H1 (cell line): ENCODE results near the gene RBM20.

ENCODE experiments used
- CBX5 ChIP-seq: fragments of 300-800, 300-1000 bp; sonication (generic); IDR thresholded peaks from 2 replicates; pipeline ENCODE4 v1.7.1; 2016; ENCODE audit warnings: antibody characterized with exemption, low read length, low read depth
- CHD2 ChIP-seq: IDR thresholded peaks from 2 replicates; pipeline ENCODE4 v1.6.1; 2012; ENCODE audit warnings: low read length, improper control_type of control experiment
- CTCF ChIP-seq, 3 experiments: IDR thresholded peaks; 1 replicate in 2 of 3; 2 replicates in 1 of 3; pipeline versions ENCODE4 v1.5.1 to v1.6.1; 2011; ENCODE audit warnings: low read length in 3 of 3, mild to moderate bottlenecking in 3 of 3, inconsistent platforms in 2 of 3, low read depth in 1 of 3, moderate library complexity in 1 of 3; ENCODE audit not compliant: insufficient read depth in 1 of 3; ENCODE audit errors: control extremely low read depth in 1 of 3
- EZH2 ChIP-seq: fragments of 200-600 bp; sonication (generic); IDR thresholded peaks from 2 replicates; pipeline ENCODE4 v1.7.1; 2012; ENCODE audit warnings: low read depth, mild to moderate bottlenecking, moderate library complexity, low read length, inconsistent platforms; ENCODE audit not compliant: severe bottlenecking
- FOSL1 ChIP-seq: IDR thresholded peaks from 2 replicates; pipeline ENCODE4 v1.6.1; 2011; ENCODE audit warnings: mild to moderate bottlenecking, low read depth, low read length, moderate library complexity; ENCODE audit not compliant: insufficient read depth
- JUN ChIP-seq: IDR thresholded peaks from 2 replicates; pipeline ENCODE4 v1.6.1; 2011; ENCODE audit warnings: low read depth, mild to moderate bottlenecking, improper control_type of control experiment, low read length
- POLR2A ChIP-seq, 2 experiments: IDR thresholded peaks; 1 replicate in 1 of 2; 2 replicates in 1 of 2; pipeline ENCODE4 v1.6.1; 2011; ENCODE audit warnings: low read depth in 2 of 2, low read length in 2 of 2, mild to moderate bottlenecking in 2 of 2; ENCODE audit errors: control extremely low read depth in 1 of 2
- POLR2AphosphoS5 ChIP-seq: IDR thresholded peaks from 2 replicates; pipeline ENCODE4 v1.6.1; 2011; ENCODE audit warnings: low read depth, low read length
- RAD21 ChIP-seq, 2 experiments: IDR thresholded peaks in 1 of 2; conservative IDR thresholded peaks in 1 of 2; 2 replicates each; pipeline ENCODE4 v1.6.1; 2011; ENCODE audit warnings: low read depth in 2 of 2, low read length in 2 of 2, improper control_type of control experiment in 1 of 2, inconsistent platforms in 1 of 2, mild to moderate bottlenecking in 1 of 2, moderate library complexity in 1 of 2
- SP4 ChIP-seq: IDR thresholded peaks from 2 replicates; pipeline ENCODE4 v1.6.1; 2012; ENCODE audit warnings: low read length, inconsistent platforms
- TAF7 ChIP-seq: optimal IDR thresholded peaks from 2 replicates; pipeline ENCODE3; 2011; ENCODE audit warnings: low read depth, mild to moderate bottlenecking, inconsistent platforms, low read length, moderate library complexity, borderline replicate concordance
- TCF12 ChIP-seq: IDR thresholded peaks from 2 replicates; pipeline ENCODE4 v1.6.1; 2011; ENCODE audit warnings: low read depth, mild to moderate bottlenecking, low read length
- TF ChIP-seq, protein P1 (sequence below): IDR thresholded peaks from 2 replicates; pipeline ENCODE4 v1.6.1; 2011; ENCODE audit warnings: low read depth, mild to moderate bottlenecking, low read length; ENCODE audit not compliant: insufficient read depth

DNA sequence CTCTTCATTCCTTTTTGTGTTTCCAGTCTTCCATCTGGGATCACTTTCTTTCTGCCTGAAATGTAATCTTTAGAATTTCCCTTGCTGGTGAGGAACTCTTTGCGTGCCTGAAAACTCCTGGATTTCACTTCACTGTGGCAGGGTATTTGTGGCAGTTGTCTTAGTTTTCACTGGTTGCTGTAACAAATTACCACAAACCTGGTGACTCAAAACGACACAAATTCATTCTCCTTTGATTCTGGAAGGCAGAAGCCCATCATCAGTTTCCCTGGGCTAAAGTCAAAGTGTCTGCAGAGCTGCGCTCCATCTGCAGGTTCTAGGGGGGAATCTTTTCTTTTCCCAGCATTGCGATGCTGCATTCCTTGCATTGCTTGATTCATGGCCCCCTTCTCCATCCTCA lies 109.3 kb downstream of the RBM20 start:
- TF ChIP-seq POLR2AphosphoS5, result no peak
- no peak for TF ChIP-seq TAF7
- TF ChIP-seq FOSL1, result no peak
- TF ChIP-seq RAD21 (IDR thresholded peaks at IDR 0.05 in 1 of 2, conservative IDR thresholded peaks at IDR 0.05 in 1 of 2; ENCODE audit: low read depth in 2 of 2, low read length in 2 of 2), result no peak
- no peak for TF ChIP-seq SP4
- no peak for TF ChIP-seq CTCF (IDR thresholded peaks at IDR 0.05; ENCODE audit: control extremely low read depth in 1 of 3, insufficient read depth in 1 of 3, low read depth in 1 of 3, low read length in 3 of 3)
- no peak for TF ChIP-seq TCF12
- TF ChIP-seq, protein P1, sequence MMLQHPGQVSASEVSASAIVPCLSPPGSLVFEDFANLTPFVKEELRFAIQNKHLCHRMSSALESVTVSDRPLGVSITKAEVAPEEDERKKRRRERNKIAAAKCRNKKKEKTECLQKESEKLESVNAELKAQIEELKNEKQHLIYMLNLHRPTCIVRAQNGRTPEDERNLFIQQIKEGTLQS, result no peak
- no peak for TF ChIP-seq POLR2A (IDR thresholded peaks at IDR 0.05; ENCODE audit: control extremely low read depth in 1 of 2, low read depth in 2 of 2, low read length in 2 of 2)
- TF ChIP-seq CHD2, result no peak
- no peak for TF ChIP-seq JUN
- no peak for TF ChIP-seq EZH2
- TF ChIP-seq CBX5, result no peak
